HCEC 1CT (cell line): ENCODE results near the gene MED12L.
"Not testable (repeated sequence)": the region's sequence is repeated elsewhere in the genome, so short reads cannot be mapped to it uniquely, and the experiment has no call there.

ENCODE experiments used
- DNase-seq: peaks from one replicate; pipeline ENCODE4 v3.0.0-alpha.2; 2017

Gene MED12L

DNA sequence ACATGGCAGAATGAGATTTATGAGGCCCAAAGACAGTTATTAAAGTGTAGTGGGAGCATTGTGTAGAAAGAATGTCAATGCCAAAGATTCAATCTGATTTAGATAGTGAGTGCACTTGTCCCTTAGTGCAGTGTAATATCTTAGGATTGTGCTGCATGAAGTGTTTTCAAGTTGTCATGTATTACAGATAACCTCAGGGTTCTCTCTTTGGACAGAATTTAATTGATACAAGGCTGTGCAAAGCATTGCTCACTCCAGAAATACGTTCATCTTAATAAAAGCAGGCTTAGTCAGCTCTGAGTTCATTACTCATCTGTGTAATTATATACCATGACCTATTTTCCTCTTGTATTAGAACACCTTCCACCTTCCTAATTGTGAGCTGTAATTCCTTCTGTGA, 133.6 kb downstream of the MED12L start:
- peak; percentile 79 for DNase-seq

GRCh38 chr3:151224268-151224866, 138.9 kb downstream of the MED12L start:
- no peak for DNase-seq

GRCh38 chr3:151225040-151225975, 139.8 kb downstream of the MED12L start:
- no peak for DNase-seq

- DNase-seq = peak; percentile 90
Measured at GRCh38 chr3:151226088-151226563, 140.7 kb downstream of the MED12L start.

- no peak for DNase-seq
Measured at GRCh38 chr3:151226825-151227224, 141.4 kb downstream of the MED12L start.

- DNase-seq = no peak
Measured at GRCh38 chr3:151227266-151227806, 141.9 kb downstream of the MED12L start.

GRCh38 chr3:151227807-151228665, 142.6 kb downstream of the MED12L start:
- DNase-seq = peak; percentile 41

GRCh38 chr3:151228666-151229040, 143.2 kb downstream of the MED12L start:
- no peak for DNase-seq

- no peak for DNase-seq
Measured at GRCh38 chr3:151230646-151231045, 145.2 kb downstream of the MED12L start.

GRCh38 chr3:151232403-151232802, 146.9 kb downstream of the MED12L start:
- not testable (repeated sequence) for DNase-seq

GRCh38 chr3:151232991-151233390, 147.5 kb downstream of the MED12L start:
- no peak for DNase-seq

GRCh38 chr3:151234825-151235224, 149.4 kb downstream of the MED12L start:
- DNase-seq = no peak

- no peak for DNase-seq
Measured at GRCh38 chr3:151236316-151236715, 150.9 kb downstream of the MED12L start.

- DNase-seq = no peak
Measured at GRCh38 chr3:151236736-151237135, 151.3 kb downstream of the MED12L start.

GRCh38 chr3:151242006-151242405, 156.5 kb downstream of the MED12L start:
- not testable (repeated sequence) for DNase-seq

- DNase-seq = no peak
Measured at GRCh38 chr3:151248772-151249337, 163.4 kb downstream of the MED12L start.

DNA sequence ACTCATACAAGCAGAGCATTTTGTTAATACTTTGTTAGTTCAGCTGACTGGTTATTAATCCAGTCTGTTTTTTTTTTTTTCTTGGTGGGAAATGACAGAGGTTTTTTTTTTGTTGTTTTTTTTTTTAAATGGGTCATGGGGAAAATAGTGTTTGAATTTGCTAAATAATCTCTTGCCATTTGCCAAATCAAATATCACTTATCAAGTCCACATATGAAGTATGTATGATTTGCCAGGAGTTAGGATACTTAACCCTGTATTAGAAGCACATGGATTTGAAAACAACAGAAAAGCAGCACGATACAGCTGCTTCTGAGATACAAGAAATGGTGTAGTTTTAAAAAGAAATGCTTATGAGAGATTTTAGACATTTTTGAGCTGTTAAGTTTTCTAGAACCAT, 171.3 kb downstream of the MED12L start:
- no peak for DNase-seq

- no peak for DNase-seq
Measured at GRCh38 chr3:151259664-151260063, 174.2 kb downstream of the MED12L start.

DNA sequence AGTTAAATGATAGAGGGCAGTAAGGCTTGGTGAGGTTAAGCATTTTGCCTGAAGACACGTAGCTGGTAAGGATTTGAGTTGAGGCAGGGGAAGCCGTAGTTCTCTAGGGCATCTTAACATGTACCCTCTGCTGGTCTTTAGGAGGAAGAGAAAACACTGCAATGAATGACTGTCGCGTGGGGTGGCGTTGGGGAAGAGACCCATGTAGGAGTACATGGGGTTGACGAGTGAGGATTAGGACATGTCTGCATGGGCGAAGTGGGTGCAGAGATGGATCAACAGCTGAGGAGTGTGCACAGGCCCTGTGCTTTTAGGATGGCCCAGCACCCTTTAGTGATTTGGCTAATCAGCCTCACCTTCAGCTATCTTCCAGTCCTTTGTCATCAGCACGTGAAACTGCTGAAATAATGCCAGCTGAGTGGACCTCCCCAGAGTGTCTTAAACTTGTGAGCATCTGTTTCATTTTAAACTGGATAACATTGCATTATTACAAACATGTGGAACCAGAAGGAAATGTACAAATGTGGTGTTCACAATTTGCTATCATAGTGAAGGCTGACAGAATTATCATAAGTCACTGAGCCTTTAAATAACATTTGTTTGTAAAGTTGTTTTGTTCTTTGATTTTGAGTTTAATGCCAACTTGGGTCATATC, 177.5 kb downstream of the MED12L start:
- no peak for DNase-seq

- DNase-seq = no peak
Measured at GRCh38 chr3:151264605-151265004, 179.1 kb downstream of the MED12L start.

- no peak for DNase-seq
Measured at GRCh38 chr3:151265166-151265565, 179.7 kb downstream of the MED12L start.

- no peak for DNase-seq
Measured at GRCh38 chr3:151265866-151266265, 180.4 kb downstream of the MED12L start.
